Activated T-cell treated with anti-CD3 and anti-CD28 coated beads for 48 hours (primary cell): ENCODE measurements around the gene TMEM98.
"Not testable (repeated sequence)": the region's sequence is repeated elsewhere in the genome, so short reads cannot be mapped to it uniquely, and the experiment has no call there.

Experiments
- DNase-seq: peaks from one replicate; pipeline ENCODE4 v3.0.0-alpha.2; 2020; ENCODE audit warnings: low read depth

TMEM98 gene

DNA sequence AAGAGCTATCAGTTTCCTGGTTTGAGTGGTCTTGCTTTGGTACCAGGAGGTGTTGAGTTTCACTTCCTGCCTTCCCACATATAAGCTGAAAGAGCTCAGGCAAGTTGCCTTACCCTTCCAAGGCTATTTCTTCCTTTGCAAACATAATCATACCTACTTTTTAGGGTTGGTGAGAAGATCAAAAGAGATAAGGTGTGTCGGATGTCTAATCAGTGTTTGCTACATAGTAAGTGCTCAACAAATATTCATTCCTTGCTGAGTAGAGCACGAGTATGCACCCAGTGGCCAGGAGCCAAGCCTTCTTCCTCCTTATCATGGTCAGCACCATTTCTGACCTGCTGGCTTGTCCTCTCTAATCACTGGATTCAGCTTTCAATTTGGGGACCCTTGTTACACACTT lies 12.7 kb upstream of the TMEM98 start:
- DNase-seq, result no peak

DNA sequence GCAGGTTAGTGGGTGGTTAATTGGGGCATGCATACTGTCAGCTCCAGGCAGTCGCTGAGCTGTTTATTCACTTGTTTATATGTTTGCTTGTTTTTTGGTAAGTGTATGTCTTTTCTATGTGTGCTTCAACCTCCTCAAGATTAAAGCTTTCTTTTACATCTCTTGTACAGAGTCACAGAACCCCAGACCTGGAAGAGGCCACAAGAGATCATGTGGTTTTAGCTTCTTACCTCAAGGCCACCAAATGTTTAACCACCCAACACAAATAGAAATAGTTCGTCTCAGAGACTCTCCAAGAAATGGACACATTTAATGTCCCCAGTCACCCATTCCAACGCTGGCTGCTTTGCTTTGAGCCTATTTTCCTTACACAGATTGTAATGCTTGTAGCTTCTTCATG lies 11.8 kb upstream of the TMEM98 start:
- no peak for DNase-seq

DNA sequence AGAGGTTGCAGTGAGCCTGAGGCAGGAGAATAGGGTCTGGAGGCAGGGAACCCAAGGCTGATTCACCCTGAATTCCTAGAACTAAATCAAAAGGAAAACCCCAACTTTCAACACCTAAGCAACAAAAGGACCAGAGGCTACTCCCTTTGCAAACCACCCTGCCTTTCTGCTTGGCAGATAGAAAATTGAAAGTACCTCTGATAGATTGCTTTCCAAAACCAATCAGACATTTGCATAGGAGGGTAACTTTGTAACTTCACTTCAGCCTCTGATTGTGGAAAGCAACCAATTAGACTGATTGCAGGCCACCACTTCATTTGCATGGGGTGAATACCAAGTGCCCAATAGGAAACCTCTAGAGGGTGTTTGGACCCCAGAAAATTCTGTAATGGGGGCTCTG lies 10.9 kb upstream of the TMEM98 start:
- no peak for DNase-seq

DNA sequence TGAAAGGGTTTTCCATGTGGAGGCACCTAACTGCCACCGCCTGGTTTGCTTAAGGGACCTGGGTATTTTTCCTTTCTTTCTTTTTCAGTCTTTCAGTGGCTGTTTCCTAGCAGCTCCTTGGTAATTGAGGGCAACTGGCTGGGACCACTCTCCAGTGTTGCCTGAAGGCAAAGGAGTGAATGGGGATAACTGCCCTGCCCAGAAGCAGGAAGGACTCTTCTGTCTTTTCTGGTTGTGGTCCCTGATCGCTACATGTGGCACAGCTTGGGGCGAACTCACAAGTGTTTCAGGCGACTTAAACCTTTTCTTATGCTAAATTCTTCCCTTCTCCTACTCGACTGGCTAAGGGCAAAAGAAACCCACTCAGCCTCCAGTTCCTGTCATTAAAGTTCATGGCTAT lies 10.1 kb upstream of the TMEM98 start:
- no peak for DNase-seq

GRCh38 chr17:32919876-32920275 lies 8.1 kb upstream of the TMEM98 start:
- not testable (repeated sequence) for DNase-seq

DNA sequence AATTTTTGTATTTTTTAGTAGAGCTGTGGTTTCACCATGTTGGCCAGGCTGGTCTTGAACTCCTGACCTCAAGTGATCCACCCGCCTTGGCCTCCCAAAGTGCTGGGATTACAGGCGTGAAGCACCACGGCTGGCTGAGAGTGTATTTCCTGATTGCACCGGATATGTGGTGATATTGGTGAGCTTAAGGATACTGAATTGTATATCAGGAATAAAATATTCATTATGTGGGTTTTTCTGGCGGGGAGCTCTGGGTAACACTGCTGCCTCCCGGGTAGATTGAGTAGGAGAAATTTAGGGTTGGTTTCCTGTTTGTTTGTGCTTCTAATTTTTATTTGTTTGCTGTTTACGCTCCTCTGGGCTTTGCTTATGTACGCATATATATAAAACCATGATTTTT lies 7.7 kb upstream of the TMEM98 start:
- no peak for DNase-seq

DNA sequence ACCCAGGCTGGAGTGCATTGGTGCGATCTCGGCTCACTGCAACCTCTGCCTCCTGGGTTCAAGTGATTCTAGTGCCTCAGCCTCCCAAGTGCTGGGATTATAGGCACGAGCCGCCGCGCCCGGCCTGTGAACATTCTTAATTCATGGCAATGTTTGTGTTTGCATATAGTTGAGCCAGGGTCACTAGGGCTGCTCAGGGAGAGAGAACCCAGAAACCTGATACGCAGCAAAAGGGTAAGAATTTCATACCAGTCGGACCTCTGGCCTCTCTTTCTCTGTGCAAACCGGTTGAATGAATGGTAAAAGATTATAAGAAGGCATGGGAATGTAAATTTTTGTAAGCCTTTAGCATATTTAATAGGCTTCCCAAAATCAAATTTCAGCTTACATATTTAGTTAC lies 6.9 kb upstream of the TMEM98 start:
- no peak for DNase-seq

DNA sequence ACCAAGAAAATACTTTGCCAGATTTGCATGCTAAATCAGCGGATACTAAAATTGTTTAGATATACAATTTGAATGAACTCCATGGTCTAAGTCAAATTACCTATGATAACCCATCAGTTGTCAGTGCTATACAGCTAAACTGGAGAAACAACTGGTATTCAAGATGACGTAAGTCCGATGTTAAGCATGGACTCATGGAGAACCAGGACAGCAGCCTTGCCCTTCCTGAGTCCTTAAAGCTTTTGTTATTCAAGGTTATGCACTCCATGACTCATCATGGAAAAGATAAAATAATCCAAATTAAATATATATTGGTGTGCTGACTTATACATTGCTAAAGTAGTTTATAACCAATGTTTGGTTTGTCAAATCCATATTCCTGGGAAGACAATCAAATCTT lies 4.0 kb upstream of the TMEM98 start:
- DNase-seq, result not testable (repeated sequence)

GRCh38 chr17:32926183-32926582 lies 1.8 kb upstream of the TMEM98 start:
- DNase-seq, result no peak

GRCh38 chr17:32926789-32927188 lies 1.2 kb upstream of the TMEM98 start:
- DNase-seq, result not testable (repeated sequence)

DNA sequence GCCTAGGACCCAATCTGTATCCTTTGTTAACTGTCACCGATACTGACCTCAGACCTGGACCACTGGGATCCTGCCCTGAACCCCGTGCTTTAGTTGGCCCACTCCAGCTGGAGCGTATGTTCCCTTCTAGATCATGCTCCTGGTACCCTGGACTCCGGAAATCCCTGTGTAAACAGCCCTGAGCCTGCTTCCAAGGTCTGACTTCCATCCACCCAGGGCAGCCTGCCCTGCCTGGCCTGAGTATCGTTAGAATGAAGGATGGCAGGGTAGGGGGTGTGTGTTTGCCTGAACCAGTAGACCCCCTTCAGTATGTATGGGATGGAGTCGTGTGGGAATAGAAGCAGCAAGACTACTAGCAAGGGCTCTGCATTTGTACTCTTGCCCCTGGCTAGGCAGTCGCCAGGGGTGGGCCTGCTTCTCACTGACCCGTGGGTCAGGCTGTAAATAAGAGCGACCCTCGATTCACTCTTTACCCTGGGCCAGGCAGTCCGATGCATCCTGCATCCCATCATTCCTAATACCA lies 691 bp upstream of the TMEM98 start:
- no peak for DNase-seq

GRCh38 chr17:32928586-32929535 lies 908 bp downstream of the TMEM98 start:
- no peak for DNase-seq

- DNase-seq, result no peak
Measured at GRCh38 chr17:32929588-32929987, 1.6 kb downstream of the TMEM98 start.

GRCh38 chr17:32930512-32930911 lies 2.6 kb downstream of the TMEM98 start:
- DNase-seq, result no peak

GRCh38 chr17:32931686-32932085 lies 3.7 kb downstream of the TMEM98 start:
- no peak for DNase-seq

DNA sequence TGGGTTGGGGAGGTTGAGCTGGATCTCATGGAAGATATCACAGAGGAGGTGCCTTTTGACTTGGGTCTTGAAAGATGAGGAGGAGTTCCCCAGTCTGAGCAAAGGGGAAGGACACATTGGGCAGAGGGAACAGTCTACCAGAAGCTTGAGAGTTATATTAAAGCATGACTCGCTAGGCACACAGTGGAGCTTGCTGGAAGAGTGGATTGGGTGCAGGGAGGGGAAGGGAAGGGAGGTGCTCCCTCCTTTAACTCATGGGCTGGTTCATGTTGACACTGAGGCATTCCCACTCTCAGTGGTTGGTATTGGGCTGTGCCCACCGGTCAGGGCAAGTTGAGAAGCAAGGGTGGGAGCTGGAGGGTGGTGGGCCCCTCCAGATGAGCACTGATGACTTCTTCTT lies 5.9 kb downstream of the TMEM98 start:
- DNase-seq, result no peak

- no peak for DNase-seq
Measured at GRCh38 chr17:32935726-32936125, 7.8 kb downstream of the TMEM98 start.

- DNase-seq, result no peak
Measured at GRCh38 chr17:32936186-32936893, 8.4 kb downstream of the TMEM98 start.

DNA sequence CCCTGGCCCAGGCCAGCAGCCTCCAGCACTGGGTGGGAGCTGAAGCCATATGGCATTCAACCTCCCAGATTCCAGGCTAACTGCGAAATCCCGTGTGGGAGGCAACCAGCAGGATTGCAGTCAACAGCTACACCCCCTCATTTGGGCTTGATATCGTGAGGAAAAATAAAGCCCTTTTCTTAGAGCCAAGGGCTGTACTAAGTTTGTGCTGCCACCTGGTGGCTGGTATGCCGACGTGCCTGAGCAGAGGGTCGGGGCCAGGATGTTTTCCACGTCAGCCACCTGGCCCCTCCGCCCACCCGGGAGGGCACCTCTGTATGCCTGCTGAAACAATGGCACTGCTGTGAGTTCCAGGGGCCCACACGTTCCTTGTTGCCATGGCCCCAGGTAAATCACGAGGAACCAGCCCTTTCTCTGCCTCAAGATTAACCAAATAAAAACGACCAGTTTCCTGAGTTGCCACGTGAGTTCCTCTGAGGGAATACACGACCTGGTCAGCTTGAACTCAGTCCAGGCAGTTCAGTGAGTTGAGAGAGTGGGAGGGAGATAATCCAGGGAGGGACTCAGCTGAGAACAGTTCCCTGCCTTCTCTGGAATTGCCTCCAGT lies 9.0 kb downstream of the TMEM98 start:
- peak; percentile 56 for DNase-seq

DNA sequence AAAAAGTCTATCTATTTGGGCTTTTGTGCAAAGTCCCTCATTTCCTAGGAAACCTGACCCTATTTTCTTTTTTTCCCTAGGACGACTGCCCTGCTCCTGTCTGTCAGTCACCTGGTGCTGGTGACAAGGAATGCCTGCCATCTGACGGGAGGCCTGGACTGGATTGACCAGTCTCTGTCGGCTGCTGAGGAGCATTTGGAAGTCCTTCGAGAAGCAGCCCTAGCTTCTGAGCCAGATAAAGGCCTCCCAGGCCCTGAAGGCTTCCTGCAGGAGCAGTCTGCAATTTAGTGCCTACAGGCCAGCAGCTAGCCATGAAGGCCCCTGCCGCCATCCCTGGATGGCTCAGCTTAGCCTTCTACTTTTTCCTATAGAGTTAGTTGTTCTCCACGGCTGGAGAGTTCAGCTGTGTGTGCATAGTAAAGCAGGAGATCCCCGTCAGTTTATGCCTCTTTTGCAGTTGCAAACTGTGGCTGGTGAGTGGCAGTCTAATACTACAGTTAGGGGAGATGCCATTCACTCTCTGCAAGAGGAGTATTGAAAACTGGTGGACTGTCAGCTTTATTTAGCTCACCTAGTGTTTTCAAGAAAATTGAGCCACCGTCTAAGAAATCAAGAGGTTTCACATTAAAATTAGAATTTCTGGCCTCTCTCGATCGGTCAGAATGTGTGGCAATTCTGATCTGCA lies 12.9 kb downstream of the TMEM98 start:
- DNase-seq, result no peak

DNA sequence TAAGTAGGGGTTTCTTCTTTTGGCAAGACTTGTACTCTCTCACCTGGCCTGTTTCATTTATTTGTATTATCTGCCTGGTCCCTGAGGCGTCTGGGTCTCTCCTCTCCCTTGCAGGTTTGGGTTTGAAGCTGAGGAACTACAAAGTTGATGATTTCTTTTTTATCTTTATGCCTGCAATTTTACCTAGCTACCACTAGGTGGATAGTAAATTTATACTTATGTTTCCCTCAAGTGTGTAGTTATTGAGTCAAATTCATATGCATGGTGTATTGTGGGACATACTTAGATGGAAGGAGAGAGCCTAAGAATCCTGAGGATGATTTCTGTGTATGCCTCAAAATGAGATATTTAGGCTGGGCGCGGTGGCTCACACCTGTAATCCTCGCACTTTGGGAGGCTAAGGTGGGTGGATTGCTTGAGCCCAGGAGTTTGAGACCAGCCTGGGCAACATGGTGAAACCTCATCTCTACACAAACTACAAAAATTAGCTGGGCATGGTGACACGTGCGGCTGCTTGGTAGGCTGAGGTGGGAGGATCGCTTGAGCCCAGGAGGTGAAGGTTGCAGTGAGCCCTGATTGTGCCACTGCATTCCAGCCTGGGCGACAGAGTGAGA lies 13.6 kb downstream of the TMEM98 start:
- no peak for DNase-seq

DNA sequence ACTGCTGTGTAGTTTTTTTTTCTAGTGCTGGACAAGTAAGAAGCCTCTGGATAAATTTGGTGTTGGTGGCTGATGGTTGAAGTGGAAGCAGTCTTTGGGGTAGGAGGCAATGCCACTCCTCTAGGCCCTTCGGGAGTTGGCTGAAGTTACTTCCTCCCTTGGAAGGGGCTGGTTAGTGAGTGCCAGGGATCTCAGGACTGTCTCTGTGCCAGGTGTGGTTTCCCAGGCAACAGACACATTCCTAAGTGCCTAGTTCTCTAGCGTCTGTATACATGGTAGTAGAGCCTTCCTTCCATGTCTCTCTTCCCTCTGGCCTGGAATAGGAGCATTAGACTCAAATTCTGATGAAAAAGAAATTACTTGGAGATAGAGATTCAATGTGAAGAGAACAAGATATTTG lies 15.3 kb downstream of the TMEM98 start:
- DNase-seq, result no peak
